ENCODE measurements around the gene WDFY2.

GRCh38 chr13:51638216-51638871 lies 54.1 kb downstream of the WDFY2 start:
- TF ChIP-seq LEF1 (IDR thresholded peaks at IDR 0.05; ENCODE audit: borderline replicate concordance) (no peak), HDGF (IDR thresholded peaks at IDR 0.05; ENCODE audit: borderline replicate concordance) (no peak)
